HG02588 (cell line): Measurements from ENCODE around the gene TNFAIP2.

Source experiments
- ATAC-seq: cut with Tn5 transposase; IDR thresholded peaks from one replicate; pipeline ENCODE4 v1.9.1; 2021; ENCODE audit warnings: mild to moderate bottlenecking, moderate library complexity; ENCODE audit not compliant: unreplicated experiment

TNFAIP2 gene

GRCh38 chr14:103121846-103122584 is 1.2 kb upstream of the TNFAIP2 start:
- ATAC-seq = no peak

- ATAC-seq = no peak
Observed at GRCh38 chr14:103122585-103122946, 695 bp upstream of the TNFAIP2 start.

- no peak for ATAC-seq
Observed at GRCh38 chr14:103123634-103124500, 606 bp downstream of the TNFAIP2 start.

- no peak for ATAC-seq
Observed at GRCh38 chr14:103124501-103125001, 1.3 kb downstream of the TNFAIP2 start.

- no peak for ATAC-seq
Observed at GRCh38 chr14:103125098-103126070, 2.1 kb downstream of the TNFAIP2 start.

GRCh38 chr14:103126088-103126872 is 3.0 kb downstream of the TNFAIP2 start:
- no peak for ATAC-seq

GRCh38 chr14:103126873-103127304 is 3.6 kb downstream of the TNFAIP2 start:
- no peak for ATAC-seq

- no peak for ATAC-seq
Observed at GRCh38 chr14:103127356-103127755, 4.1 kb downstream of the TNFAIP2 start.

- no peak for ATAC-seq
Observed at GRCh38 chr14:103127861-103128598, 4.8 kb downstream of the TNFAIP2 start.

- ATAC-seq = no peak
Observed at GRCh38 chr14:103128631-103129300, 5.5 kb downstream of the TNFAIP2 start.

GRCh38 chr14:103129301-103130016 is 6.2 kb downstream of the TNFAIP2 start:
- ATAC-seq = no peak

- no peak for ATAC-seq
Observed at GRCh38 chr14:103130017-103130764, 6.9 kb downstream of the TNFAIP2 start.

GRCh38 chr14:103130965-103131364 is 7.7 kb downstream of the TNFAIP2 start:
- no peak for ATAC-seq

- no peak for ATAC-seq
Observed at GRCh38 chr14:103131580-103131979, 8.3 kb downstream of the TNFAIP2 start.

GRCh38 chr14:103132381-103133209 is 9.3 kb downstream of the TNFAIP2 start:
- ATAC-seq = no peak
